Measurements from ENCODE around the gene CORO2B.

The CORO2B gene

GRCh38 chr15:68592544-68592943, 13.8 kb downstream of the CORO2B start:
- no peak for DNase-seq

- DNase-seq = no peak
These were observed 14.5 kb downstream of the CORO2B start for GRCh38 chr15:68593341-68593740.

- DNase-seq = no peak
These were observed 15.2 kb downstream of the CORO2B start for GRCh38 chr15:68593828-68594532.

- no peak for DNase-seq
These were observed 15.9 kb downstream of the CORO2B start for GRCh38 chr15:68594533-68595259.

GRCh38 chr15:68595260-68595564, 16.4 kb downstream of the CORO2B start:
- DNase-seq = no peak

GRCh38 chr15:68595761-68596160, 17.0 kb downstream of the CORO2B start:
- no peak for DNase-seq

GRCh38 chr15:68596691-68597090, 17.9 kb downstream of the CORO2B start:
- no peak for DNase-seq

GRCh38 chr15:68597581-68597980, 18.8 kb downstream of the CORO2B start:
- DNase-seq = no peak

- no peak for DNase-seq
These were observed 19.7 kb downstream of the CORO2B start for GRCh38 chr15:68598171-68599152.

- DNase-seq = no peak
These were observed 20.4 kb downstream of the CORO2B start for GRCh38 chr15:68599153-68599545.

- peak; percentile 77 for DNase-seq
These were observed 20.8 kb downstream of the CORO2B start for GRCh38 chr15:68599560-68600071.

- DNase-seq = no peak
These were observed 22.7 kb downstream of the CORO2B start for GRCh38 chr15:68601206-68602197.

GRCh38 chr15:68602459-68603215, 23.8 kb downstream of the CORO2B start:
- no peak for DNase-seq

- no peak for DNase-seq
These were observed 24.4 kb downstream of the CORO2B start for GRCh38 chr15:68603216-68603595.

- no peak for DNase-seq
These were observed 25.2 kb downstream of the CORO2B start for GRCh38 chr15:68603951-68604350.

- DNase-seq = peak; percentile 82
These were observed 26.2 kb downstream of the CORO2B start for GRCh38 chr15:68604840-68605478.

- no peak for DNase-seq
These were observed 27.6 kb downstream of the CORO2B start for GRCh38 chr15:68606375-68606774.

GRCh38 chr15:68608206-68608843, 29.5 kb downstream of the CORO2B start:
- peak; percentile 47 for DNase-seq

- DNase-seq = no peak
These were observed 30.0 kb downstream of the CORO2B start for GRCh38 chr15:68608844-68609232.

GRCh38 chr15:68609629-68610028, 30.8 kb downstream of the CORO2B start:
- peak; percentile 57 for DNase-seq

Measured in fibroblast of skin of scalp (primary cell).